ENCODE data around the gene CAMK2A.

Gene CAMK2A

DNA sequence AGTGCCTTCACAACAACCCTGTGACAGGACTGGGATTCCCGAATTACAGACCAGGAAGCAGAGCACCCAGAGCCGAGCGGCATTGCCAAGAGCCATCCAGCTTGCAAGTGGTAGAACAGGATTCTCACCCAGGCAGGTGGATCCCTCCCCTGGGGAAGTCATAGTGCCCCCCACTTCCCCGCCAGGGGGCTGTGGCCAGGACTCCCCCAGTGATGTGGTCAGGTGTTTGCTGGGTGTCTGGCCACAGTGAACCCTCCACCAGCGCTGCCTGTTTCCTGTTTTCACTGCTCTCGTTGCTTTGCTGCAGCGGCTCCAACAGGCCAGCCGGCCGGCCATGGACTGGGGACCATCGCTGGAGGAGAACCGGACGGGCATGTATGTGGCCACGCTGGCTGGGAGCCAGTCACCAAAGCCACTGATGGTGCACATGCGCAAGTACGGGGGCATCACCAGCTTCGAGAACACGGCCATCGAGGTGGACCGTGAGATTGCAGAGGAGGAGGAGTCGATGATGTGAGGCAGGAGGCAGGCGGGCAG lies 80.4 kb downstream of the CAMK2A start:
- no peak for DNase-seq

DNA sequence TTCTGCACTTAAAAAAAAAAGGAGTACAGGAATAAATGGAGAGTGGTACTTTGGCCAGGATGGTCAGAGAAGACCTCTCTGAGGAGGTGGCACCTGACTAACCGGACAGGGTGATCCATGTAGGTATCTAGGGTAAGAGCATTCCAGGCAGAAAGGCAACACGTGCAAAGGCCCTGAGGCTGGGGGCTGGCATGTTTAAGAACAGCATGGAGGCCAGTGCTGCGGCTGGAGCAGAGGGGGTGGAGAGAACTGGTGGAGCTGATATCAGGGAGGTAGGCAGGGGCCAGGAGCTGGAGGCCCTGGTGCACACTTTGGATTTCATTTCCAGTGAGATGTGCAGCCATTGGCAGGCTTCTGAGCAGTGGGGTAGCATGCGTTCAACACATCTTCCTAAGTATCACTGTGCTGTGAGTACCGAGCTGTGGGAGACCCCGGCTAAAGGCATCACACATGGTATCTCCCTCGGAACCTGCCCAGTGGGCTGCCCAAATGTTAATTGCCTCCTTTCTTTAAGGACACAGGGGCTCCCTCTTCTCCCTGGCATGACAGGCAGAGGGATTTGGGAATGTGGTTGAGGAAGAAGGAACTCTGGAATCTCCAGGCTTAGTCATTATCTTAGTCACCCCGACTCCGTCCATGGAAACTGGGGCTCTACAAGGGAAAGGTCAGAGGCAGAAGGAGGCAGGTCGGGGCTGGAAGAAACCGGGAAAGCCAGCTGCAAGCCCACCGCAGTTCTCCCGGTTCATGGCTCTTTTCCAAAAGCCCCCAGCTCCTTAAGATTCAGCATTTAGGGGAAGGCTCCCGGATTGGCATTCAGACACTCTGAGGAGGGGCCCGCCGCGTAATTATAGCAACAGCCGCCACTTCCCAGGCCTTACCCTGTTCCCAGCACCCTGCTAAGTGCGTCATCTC lies 81.1 kb downstream of the CAMK2A start:
- no peak for DNase-seq

DNA sequence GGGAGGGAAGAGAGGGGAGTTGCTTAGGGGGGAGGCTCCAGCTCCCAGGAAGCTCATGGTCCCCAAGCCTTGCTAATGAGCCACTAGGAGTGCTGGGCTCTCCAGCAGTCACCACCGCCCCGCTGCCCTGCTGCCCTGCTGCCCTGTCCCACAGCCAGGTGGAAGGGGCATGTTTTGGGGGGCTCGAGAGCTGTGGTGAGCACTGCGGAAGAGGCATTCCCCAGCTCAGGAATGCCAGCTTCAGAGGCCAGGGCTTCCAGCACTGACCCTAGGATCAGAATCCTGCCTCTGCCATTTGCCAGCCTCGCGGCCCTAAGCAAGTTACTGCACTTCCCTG lies 82.8 kb downstream of the CAMK2A start:
- no peak for DNase-seq

DNA sequence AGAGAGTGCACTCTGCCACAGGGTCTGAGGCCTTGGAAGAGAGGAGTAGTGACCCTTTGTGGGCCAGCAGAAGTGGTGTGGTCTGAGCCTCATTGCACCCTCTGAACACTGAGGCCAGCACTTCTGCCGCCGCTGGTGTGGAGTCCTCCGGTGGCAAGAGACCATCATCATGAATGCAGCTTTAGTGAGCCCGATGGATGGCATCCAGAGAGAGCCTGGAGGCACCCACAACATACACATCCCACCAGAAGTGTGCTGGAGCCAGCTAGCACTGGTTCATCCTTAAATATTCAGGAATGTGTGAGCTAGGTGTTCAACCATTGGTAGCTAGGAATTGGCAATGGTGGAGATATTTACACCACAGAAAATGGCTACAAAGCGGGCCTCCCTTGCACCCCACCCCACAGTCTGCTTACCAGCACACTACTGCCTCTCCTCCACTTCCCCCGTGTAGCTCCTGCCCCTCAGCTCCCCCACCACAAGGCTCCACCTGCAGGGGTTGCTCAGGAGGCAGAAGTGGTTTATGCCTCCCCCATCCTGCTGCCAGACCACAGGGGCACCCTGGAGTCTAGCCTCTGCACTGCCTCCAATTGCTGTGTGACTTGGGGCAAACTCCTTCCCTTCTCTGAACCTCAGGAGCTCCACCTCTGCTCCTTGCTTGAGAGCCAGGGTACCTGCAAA lies 83.3 kb downstream of the CAMK2A start:
- no peak for DNase-seq

DNA sequence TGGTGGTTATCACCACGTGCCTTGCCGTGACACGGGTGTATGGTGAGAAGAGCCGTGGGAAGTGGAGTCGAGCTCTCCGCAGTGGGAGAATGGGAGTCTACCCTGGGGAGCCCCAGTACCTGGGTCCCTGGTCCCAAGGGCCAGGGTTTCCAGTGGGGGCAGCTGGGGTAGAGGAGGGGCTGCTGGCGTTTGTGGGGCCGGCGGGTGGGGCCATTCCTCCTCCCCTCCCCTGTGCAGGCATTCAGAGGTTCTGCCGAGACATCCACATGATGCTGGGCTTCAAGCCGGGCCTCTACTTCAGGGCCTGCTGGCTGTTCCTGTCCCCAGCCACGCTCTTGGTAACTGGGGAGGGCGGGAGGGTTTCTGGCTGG lies 85.0 kb downstream of the CAMK2A start:
- DNase-seq: no peak

DNA sequence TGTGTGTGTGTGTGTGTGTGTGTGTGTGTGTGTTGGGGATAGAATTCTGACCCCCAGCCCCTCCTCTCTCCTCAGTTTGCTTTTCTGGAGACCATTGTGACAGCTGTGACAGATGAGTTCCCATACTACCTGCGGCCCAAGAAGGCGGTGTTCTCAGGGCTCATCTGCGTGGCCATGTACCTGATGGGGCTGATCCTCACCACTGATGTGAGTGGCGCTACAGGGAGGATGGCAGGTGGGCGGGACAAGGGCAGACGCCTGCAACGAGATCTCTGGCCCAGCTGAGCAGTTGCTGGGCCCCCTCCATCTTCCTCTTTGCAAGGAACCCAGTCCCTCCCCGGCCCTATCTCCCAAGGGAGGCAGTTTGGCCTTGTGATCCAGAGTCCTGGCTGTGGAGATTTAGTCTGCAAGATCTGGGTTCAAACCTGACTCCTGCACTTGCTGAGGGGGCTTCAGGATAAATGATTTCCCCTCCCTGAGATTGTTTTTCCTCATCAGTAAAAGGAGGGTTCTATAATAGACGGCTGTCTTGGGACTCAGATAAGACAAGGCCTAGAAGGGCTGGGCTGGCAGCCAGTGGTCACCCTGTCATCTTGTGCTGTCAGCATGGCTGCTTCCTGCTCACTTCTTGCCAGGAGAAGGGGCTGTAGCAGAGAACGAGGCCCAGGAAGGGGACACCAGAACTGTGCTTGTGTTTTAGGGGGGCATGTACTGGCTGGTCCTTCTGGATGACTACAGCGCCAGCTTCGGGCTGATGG lies 85.6 kb downstream of the CAMK2A start:
- DNase-seq: no peak

DNA sequence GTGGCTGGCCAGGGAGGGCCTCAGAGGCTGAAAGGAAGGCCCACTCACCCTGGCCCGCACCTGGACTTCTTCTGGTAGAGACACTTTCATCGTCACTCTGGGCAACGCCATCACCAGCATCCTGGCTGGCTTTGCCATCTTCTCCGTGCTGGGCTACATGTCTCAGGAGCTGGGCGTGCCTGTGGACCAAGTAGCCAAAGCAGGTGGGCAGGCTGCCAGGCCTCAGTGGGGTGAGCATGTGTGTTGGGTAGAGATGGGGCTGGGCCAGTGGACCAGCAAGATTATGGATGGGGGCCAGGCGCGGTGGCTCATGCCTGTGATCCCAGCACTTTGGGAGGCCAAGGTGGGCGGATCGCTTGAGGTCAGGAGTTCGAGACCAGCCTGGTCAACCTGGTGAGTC lies 87.1 kb downstream of the CAMK2A start:
- DNase-seq: no peak

DNA sequence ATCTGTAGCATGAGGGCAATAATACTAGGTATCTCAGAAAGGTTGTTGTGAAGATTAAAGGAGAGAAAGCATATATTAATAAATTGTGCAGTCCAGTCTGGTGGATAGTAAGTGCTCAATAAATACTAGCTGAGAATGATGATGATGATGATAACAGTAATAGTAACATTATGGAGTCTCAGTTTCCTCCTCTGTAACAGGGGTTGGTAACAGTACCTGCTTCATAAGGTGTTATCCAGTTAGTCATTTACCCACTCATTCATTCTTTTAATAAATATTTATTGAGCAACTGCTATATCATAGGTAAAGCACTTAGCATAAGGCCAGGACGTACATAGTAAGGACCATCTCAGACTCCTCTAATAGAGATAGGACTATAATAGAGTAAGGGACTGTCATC lies 92.1 kb downstream of the CAMK2A start:
- no peak for DNase-seq

DNA sequence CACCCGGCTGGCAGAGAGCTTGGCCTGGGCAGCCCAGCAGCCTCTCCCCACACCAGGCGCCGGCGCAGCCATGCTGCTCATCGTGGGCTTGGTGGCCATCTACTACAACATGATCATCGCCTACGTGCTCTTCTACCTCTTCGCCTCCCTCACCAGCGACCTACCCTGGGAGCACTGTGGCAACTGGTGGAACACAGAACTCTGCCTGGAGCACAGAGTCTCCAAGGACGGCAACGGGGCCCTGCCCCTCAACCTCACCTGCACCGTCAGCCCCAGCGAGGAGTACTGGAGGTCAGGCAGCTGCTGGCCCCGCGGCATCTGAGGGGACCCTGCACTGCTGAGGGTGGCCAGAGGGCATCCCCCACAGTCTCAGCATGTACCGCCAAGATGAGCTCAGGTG lies 92.6 kb downstream of the CAMK2A start:
- DNase-seq: no peak

DNA sequence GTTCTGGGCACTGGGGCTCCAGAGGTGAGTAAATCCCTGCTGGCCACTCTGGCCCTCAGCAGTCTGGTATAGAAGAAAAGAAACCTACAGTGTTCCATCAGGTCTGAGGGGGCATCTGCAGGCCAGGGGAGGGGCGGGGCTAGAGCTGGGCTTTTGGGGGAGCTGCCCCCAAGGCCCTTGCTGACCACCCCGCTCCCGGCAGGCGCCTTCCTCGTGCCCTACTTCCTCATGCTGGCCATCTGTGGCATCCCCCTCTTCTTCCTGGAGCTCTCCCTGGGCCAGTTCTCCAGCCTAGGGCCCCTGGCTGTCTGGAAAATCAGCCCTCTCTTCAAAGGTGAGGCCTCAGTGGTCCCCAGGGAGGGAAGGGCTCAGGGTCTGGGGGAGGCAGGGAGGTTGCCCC lies 93.1 kb downstream of the CAMK2A start:
- no peak for DNase-seq

DNA sequence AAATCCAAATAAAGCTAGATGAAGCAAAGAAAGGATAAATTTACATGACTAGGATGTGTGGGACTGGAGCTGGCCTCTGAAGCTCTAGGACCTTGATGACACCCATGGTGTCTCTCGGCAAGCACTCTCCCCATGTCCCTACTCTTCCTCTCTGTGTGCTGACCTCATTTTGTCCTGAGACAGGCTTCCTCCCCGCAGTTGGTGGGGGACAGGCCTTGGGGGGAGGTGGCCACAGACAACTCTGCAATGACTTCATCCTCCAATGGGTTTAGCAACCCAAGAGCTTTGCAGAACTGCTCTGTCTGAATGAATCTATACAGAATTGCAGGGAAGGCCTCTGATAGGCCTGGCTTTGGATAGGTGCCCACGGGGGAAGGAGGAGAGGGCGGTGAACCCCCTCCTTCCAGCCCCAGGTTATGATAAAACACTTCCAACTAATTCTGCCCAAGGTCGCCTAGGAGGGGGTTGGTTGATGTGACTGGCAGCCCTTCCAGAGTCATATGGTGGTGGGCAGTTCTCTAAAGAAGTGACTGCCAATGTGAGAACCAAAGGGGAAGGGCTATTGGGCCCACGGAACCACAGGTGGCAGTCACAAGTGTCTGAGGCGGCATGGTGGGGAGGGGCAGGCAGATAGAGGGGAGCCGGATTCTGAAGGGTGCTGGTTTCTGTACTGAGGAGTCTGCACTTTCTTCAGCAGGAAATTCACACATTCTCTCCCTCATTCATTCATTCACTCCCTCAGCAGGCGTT lies 93.7 kb downstream of the CAMK2A start:
- DNase-seq: no peak

DNA sequence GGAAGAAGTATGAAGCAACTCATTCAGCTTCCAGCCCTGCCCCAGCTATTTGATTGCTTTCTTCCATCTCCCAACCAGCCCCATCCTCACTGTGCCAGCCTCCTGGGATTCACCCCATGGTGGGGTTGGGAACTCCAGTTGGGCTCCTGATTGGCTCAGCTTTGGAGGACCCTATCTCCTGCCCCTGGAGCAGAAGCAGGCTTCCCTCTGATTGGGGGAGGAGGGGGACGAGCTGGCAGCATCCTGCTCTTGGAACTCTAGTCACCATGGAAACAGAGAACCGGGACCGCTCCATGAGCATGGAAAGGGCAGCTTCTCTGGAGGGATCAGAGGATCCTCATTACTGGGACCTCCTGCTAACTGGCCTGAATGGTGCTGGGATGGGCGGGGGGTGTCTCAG lies 97.1 kb downstream of the CAMK2A start:
- no peak for DNase-seq

DNA sequence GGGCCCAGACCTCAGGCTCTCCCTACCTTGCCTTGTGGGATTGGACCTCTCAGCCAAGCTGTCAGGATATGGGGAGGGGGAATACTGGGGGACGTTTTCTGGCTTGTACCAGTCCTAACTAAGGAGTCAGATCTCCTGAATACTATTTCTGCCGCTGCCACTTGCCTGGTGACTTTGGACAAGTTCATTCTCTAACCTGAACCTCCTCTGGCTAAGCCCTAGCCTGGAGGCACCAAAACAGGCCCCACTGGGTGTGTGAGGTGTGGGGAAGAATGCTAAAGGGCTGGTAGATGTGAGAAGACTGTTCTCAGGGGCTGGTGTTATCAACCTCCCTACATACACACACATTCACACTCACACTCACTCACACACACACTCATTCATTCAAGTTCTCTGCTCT lies 98.6 kb downstream of the CAMK2A start:
- no peak for DNase-seq

DNA sequence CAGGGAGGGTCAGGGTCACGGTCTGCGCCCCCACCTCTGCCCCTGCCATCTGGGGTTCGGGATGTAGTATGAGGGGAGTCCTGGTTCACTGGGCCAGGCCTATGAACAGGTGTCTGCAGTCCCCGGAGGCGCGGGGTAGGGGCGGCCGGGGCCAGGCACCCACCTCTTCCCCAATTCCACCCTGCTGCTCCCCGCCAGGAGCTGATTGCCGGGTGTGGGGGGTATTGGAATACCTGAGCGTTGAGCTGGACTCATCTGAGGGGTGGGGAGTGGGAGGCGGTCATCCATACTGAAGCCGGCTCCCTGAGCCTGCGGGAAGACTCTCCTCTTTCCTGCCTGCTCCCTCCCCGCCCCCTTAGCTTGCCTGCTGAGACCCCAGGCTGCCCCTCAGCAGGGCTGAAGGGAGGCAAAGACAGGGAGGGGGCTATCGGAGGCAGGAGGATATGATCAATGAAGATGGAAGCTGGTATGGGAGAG lies 99.0 kb downstream of the CAMK2A start:
- DNase-seq: no peak

DNA sequence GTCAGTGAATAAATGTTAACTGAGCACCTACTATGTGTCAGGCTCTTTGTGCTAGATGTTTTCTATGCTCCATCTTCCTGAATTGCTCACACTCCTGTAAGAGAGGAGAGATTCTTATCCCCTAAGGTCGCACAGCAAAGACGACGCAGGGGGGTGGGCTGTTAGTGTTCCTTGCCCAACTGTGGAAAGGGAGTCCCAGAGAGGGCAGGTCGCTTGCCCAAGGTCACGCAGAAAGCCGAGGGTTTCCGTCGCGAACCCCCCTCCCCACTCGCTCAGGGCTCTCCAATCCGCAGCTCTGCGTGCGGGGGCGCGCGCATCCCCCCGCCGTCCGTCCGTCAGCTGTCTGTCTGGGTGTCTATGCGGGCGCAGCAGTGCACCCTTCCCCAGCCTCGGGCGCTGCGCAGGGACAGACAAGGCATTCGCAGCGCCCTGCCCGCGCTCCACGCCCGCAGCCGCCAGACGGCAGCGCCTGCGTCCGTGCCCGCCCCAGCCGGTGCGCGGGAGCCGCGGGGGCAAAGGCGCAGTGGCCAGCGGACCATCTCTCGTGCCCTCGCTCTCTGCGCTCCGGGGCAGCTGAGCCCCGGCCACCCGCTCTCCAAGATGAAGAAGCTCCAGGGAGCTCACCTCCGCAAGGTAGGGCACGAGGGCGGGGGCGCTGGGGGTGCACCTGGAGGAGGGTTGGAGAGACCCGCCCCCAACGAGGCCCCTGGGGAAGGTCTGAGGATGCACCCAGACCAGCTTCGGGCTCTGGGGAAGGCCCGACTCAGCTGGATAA lies 99.7 kb downstream of the CAMK2A start, which contains the start of gene SLC6A7:
SLC6A7 (plus strand) TSS at position 335 of the 775 bp plus-strand sequence; CDS start at position 601, 266 bp downstream.
- no peak for DNase-seq

DNA sequence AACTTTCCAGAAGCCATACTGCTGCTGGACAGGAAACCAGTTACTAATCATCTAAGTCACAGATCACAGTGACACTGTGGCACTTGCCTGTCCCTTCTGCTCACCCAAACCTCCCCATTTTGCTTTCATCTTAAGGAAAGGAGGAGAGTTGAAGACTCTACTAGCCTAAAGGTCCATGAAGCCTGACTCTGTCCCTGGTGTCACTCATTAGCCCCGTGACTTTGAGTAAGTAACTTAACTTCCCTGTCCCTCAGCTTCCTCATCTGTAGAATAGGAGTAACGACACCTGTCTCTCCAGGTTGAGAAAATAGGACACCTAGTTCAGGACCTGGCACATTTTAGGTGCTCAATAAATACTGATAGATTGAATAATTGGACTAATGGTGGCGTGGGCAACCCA lies 100.2 kb downstream of the CAMK2A start:
- DNase-seq: no peak

DNA sequence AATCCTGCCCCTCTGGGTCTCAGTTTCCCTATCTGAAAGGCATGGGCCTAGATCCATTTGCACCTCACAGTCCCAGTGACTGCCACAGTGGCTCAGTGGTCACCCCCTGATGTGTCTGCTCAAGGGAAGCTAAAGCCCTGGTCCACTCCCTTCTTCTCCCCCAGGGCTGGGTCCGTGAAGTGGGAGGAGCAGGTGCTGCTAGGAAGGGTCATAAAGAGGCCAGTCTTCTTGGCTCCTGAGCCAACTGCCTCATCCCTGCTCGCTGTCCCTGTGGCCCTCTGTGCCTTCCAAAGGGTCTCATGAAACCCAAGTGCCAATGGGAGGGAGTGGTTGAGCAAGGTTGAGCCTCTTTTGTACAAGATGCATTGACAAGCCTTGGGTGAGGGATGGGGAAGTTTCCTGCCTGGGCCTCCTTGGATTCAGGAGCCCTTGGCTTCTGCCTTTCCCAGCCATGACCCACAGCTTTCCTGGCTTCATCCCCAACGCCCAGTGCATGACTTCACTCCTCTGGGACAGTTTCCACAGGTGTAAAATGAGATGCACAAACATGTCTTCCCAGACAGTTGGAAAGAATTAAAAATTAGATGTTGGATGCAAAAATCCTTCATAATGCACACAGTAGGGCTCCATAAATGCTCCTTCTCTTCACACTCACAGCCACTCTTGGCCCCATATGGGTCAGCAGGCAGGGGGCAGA lies 101.3 kb downstream of the CAMK2A start:
- no peak for DNase-seq

DNA sequence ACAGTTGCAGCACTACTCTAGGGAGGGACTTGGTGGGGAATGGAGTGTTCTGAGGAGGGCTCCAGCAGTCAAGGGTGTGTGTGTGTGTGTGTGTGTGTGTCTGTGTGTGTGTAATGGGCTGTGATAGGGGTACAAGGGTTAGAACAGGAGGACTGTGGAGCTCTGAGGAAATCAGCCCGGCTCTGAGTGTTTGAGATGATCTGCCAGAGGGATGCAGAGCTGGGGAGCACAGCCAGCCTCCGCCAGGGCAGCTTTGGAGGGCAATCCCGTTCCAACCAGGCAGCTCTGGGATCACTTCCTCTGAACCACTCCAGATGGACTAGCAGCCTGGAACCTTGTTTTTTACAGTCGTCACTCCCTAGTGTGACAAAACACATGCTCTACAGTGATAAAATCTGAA lies 102.7 kb downstream of the CAMK2A start:
- DNase-seq: no peak

DNA sequence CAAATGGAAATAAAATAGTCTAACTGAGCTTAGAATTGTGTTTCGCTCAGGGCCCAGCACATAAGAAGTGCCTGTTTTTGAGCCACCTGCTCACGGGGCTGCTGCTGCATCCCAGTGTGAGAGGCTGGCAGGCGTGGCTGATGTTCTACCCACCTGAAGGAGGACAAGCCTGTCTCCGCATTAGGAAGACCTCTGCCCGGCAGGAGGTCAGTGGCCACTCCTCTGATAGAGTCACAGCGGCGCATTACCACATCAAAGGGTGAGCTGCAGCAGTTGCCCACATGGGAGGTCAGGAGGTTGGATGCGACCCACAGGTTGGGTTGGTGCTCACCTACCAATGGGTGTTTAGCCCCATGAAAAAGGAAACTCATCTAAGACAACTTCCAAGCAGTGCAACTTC lies 103.4 kb downstream of the CAMK2A start:
- DNase-seq: no peak

DNA sequence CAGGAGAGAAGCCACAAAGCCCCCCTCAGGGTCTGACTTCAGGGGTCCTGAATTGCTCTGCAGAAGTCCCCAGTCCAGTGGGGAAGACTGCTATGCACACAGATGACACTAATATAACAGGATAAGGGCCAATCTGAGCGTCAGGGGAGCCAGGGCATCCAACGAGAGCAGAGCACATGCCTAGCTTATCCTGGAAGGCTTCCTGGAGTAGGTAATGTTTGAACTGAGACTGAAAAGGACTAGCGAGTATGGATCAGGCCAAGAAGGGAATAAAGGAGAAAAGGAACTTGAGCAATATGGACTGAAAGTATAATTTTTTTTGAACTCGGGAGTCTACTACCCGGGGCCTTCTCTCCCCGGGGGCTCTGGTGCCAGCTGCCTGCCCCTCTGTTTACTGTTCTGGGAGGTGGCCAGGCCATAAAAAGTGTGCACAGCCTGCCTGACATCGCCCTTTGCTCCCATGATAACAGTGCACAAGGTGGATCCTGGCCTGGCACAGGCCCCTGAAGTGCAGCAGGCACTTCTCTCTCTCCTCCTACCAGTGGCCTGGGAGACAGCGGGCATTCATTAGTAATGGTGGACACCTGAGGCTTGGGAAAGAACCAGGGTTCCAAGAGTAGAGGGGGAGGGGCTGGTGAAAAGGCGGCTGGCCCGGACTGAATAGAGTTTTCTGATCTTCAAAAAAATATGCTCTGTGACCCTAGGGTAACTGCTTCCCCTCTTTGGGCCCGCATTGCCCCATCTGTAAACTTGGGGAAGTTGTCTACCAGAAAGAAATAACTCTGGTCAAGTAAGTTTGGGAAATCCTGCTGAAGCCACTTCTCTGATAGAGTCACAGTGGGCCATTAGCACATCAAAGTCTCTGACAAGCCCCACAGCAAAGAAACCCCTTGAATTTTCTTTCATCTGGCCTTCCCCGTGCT lies 104.3 kb downstream of the CAMK2A start:
- no peak for DNase-seq
